Uterus (tissue), 4 donors: Measurements from ENCODE around the gene UBE2N. TPM values are rescaled to one million over a fixed set of nuclear protein-coding genes. Genes with fewer than 3 reads are reported as not detected.

Experiments
- DNase-seq, 2 donors: peaks; one replicate each; pipeline ENCODE4 v3.0.0-alpha.2; 2019 to 2020
- H3K27ac ChIP-seq, 2 donors: fragments of 200-600 bp; sonication (generic); 1 replicate in 1 of 2; 2 replicates in 1 of 2; pipeline ENCODE4 v1.5.1; 2016 to 2018
- H3K27me3 ChIP-seq, 2 donors: fragments of 200-600 bp; sonication (generic); one replicate each; pipeline ENCODE4 v1.5.1; 2018 to 2019; ENCODE audit warnings: control low read depth in 1 of 2
- H3K36me3 ChIP-seq, 2 donors: fragments of 200-600 bp; sonication (generic); one replicate each; pipeline ENCODE4 v1.5.1; 2019; ENCODE audit warnings: control low read depth in 1 of 2
- H3K4me1 ChIP-seq, 2 donors: fragments of 200-600 bp; sonication (generic); one replicate each; pipeline ENCODE4 v1.5.1; 2018 to 2019; ENCODE audit warnings: control low read depth in 1 of 2
- H3K4me3 ChIP-seq, 2 donors: fragments of 200-600 bp; sonication (generic); 1 replicate in 1 of 2; 2 replicates in 1 of 2; pipeline ENCODE4 v1.5.1; 2018 to 2019; ENCODE audit warnings: mild to moderate bottlenecking in 1 of 2
- H3K9me3 ChIP-seq, 2 donors: fragments of 200-600 bp; sonication (generic); one replicate each; pipeline ENCODE4 v1.5.1; 2019; ENCODE audit warnings: control low read depth in 1 of 2
- CTCF ChIP-seq, 4 experiments: fragments of 200-600 bp in 2 of 4; fragments of 450-650 bp in 2 of 4; sonication (generic) in 2 of 4; IDR thresholded peaks; one replicate each; pipeline ENCODE4 v1.5.1; 2016 to 2019; ENCODE audit warnings: antibody characterized with exemption in 4 of 4, mild to moderate bottlenecking in 2 of 4, moderate library complexity in 1 of 4
- POLR2A ChIP-seq, 2 donors: fragments of 450-650 bp; IDR thresholded peaks; one replicate each; pipeline ENCODE4 v1.6.1; 2016; ENCODE audit warnings: antibody characterized with exemption in 2 of 2, mild to moderate bottlenecking in 1 of 2, moderate library complexity in 1 of 2
- intact Hi-C: fragments of 100-400 bp; cut with DNase I; formaldehyde crosslinking; loops from one replicate; pipeline ENCODE4 v1.15.1; 2023; ENCODE audit warnings: low total_unique reads
- total RNA-seq, 4 donors: library from RNA; depleted of rRNA in 3 of 4; stranded (reverse); fragments of >200 nt in 3 of 4; gene quantifications; one replicate each; pipeline versions ENCODE4 v1.1.0 to v1.2.4, GENCODE V29; 2014 to 2023
- donor health status: DM: yes; HTN: yes; CAD: no.

The UBE2N gene
- total RNA-seq, 4 donors from 2014 or later, result 22.4 to 102 (median 31.4) TPM

DNA sequence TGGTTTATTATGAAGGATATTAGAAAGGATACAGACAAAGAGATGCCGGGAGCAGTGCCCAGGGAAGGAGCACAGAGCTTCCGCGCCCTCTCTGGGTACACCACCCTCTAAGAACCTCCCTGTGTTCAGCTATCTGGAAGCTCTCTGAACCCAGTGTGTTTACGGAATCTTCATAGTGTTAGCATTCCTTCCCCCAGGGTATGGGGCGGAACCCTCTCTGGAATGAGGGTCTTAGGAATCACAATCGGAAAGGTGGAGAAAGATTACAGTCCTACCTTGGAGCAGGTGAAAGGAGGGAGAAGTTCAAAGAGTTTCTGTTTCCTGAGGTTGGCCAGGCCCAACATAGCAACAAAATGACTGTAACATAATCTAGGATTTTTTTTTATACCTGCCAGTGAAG lies 70.8 kb downstream of the UBE2N start:
- H3K36me3 ChIP-seq, result no peaks in the 10 kb centered on the region
- intact Hi-C loops, result no loop called here
- no peak for DNase-seq
- no peaks in the 10 kb centered on the region for H3K4me1 ChIP-seq
- TF ChIP-seq POLR2A (IDR thresholded peaks at IDR 0.05) (no peak), CTCF (IDR thresholded peaks at IDR 0.05) (no peak)
- H3K27ac ChIP-seq, result no peak overlapping the region
- no peak overlapping the region for H3K4me3 ChIP-seq
- H3K27me3 ChIP-seq, result no peaks in the 10 kb centered on the region
- no peaks in the 10 kb centered on the region for H3K9me3 ChIP-seq

DNA sequence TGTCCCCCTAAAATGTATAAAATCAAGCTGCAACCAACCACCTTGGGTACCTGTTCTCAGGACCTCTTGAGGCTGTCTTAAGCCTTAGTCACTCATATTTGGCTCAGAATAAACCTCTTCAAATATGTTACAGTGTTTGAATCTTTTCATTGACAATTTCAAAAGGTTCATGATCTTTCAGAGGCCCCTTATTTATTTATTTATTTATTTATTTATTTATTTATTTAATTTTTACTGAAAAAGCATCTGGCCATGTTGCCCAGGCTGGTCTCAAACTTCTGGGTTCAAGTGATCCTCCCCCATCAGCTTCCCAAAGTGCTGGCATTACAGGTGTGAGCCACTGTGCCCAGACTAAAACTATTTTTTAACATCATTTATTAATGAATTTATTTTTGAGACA lies 72.2 kb downstream of the UBE2N start:
- Histone ChIP-seq H3K36me3 (no peaks in the 10 kb centered on the region), H3K4me3 (no peak overlapping the region), H3K27ac (no peak overlapping the region), H3K4me1 (no peaks in the 10 kb centered on the region), H3K27me3 (no peaks in the 10 kb centered on the region), H3K9me3 (no peaks in the 10 kb centered on the region)
- intact Hi-C loops, result no loop called here
- TF ChIP-seq POLR2A (IDR thresholded peaks at IDR 0.05) (no peak), CTCF (IDR thresholded peaks at IDR 0.05) (no peak)
- DNase-seq, result no peak

- no peak for DNase-seq
- H3K36me3 ChIP-seq, result no peaks in the 10 kb centered on the region
- intact Hi-C loops, result no loop called here
- TF ChIP-seq POLR2A (IDR thresholded peaks at IDR 0.05), result no peak
- no peak for TF ChIP-seq CTCF (IDR thresholded peaks at IDR 0.05)
- H3K4me1 ChIP-seq, result no peaks in the 10 kb centered on the region
- H3K4me3 ChIP-seq, result no peak overlapping the region
- no peaks in the 10 kb centered on the region for H3K9me3 ChIP-seq
- no peak overlapping the region for H3K27ac ChIP-seq
- no peaks in the 10 kb centered on the region for H3K27me3 ChIP-seq
Measured at GRCh38 chr12:93368766-93369165, 73.0 kb downstream of the UBE2N start.

DNA sequence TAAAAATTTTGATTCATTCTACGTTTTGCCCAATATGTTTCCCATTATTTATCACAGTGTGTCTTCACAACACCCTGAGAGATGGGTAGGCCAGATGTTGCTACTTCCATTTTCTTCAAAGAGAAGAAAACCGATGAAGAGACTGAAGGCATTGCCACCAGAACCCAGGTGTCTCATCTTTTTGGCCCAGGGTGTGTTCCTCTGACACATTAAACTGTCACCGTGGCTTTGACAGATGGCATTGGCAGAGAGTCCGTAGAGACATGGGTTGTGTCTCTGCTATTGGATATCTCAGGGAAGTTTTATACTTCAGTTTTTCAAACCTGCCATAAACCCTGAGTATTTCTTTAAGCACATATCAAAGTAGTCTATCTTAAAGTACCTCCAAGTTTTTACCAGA lies 75.3 kb downstream of the UBE2N start:
- Histone ChIP-seq H3K27ac (no peak overlapping the region), H3K4me1 (no peaks in the 10 kb centered on the region)
- intact Hi-C loops, result no loop called here

More for the DNA sequence above, 75.3 kb downstream of the UBE2N start:
- TF ChIP-seq POLR2A (IDR thresholded peaks at IDR 0.05), result no peak
- TF ChIP-seq CTCF (IDR thresholded peaks at IDR 0.05), result no peak
- H3K27me3 ChIP-seq, result no peaks in the 10 kb centered on the region
- DNase-seq, result no peak
- no peaks in the 10 kb centered on the region for H3K9me3 ChIP-seq
- H3K36me3 ChIP-seq, result no peaks in the 10 kb centered on the region
- H3K4me3 ChIP-seq, result no peak overlapping the region
